ENCODE data around the gene LARP1B.
"Not testable (repeated sequence)": the region's sequence is repeated elsewhere in the genome, so short reads cannot be mapped to it uniquely, and the experiment has no call there.

Gene LARP1B

DNA sequence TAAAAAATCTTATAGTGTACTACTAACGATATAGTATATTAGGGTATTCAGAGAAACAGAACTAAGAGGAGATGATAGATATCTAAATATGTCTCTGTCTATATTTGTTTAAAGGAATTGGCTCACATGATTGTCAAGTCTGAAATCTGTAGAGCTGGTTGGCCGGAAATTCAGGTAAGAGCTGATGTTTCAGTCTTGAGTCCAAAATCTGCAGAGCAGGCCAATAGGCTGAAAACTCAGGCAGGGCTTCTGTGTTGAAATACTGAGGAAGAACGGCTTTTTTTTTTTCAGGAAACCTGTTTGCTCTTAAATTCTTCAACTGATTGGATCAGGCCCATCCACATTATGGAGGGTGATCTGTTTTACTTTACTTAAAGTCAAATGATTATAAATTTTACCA lies 194.8 kb downstream of the LARP1B start:
- H3K9ac ChIP-seq (ENCODE audit: low read length): no peak overlapping the region
- H3K9me3 ChIP-seq (ENCODE audit: control insufficient read depth, low read length): no peaks in the 10 kb centered on the region
- no peaks in the 10 kb centered on the region for H3K36me3 ChIP-seq (ENCODE audit: control insufficient read depth, insufficient read depth, low read length, severe bottlenecking)
- DNase-seq (ENCODE audit: low read depth): no peak
- no peaks in the 10 kb centered on the region for H3K27me3 ChIP-seq (replicated peaks; ENCODE audit: control insufficient read depth, insufficient read depth, low read length)
- H3K4me1 ChIP-seq (ENCODE audit: control insufficient read depth, insufficient read depth, low read length): no peaks in the 10 kb centered on the region
- no peak overlapping the region for H3K4me3 ChIP-seq (ENCODE audit: low read length)

DNA sequence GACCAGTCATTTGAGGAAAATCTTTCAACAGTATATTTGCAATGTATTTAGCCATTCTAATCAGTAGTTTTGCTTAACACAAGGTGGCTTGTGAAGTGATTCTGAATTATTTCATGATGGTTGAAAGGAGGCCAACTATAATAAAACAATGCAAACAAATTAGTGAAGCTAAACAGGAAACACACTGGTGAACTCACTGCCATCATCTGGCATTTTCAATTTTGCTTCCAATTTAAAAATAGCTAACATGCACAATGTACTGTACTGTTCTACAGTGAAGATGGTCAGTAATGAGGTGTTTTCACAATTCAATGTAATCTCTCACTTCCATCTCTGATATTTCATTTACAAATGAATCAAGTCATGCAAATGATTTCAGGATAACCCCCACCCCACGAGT lies 195.4 kb downstream of the LARP1B start:
- H3K4me1 ChIP-seq (ENCODE audit: control insufficient read depth, insufficient read depth, low read length): no peaks in the 10 kb centered on the region

GRCh38 chr4:128258166-128258565 lies 197.1 kb downstream of the LARP1B start:
- H3K4me3 ChIP-seq (ENCODE audit: low read length); H3K9ac ChIP-seq (ENCODE audit: low read length); H3K4me1 ChIP-seq (ENCODE audit: control insufficient read depth, insufficient read depth, low read length); H3K27me3 ChIP-seq (replicated peaks; ENCODE audit: control insufficient read depth, insufficient read depth, low read length); DNase-seq (ENCODE audit: low read depth); H3K36me3 ChIP-seq (ENCODE audit: control insufficient read depth, insufficient read depth, low read length, severe bottlenecking); H3K9me3 ChIP-seq (ENCODE audit: control insufficient read depth, low read length): not testable (repeated sequence)

More for the DNA sequence above, 195.4 kb downstream of the LARP1B start:
- Histone ChIP-seq H3K27me3 (replicated peaks; ENCODE audit: control insufficient read depth, insufficient read depth, low read length) (no peaks in the 10 kb centered on the region), H3K36me3 (ENCODE audit: control insufficient read depth, insufficient read depth, low read length, severe bottlenecking) (no peaks in the 10 kb centered on the region), H3K4me3 (ENCODE audit: low read length) (no peak overlapping the region), H3K9me3 (ENCODE audit: control insufficient read depth, low read length) (no peaks in the 10 kb centered on the region), H3K9ac (ENCODE audit: low read length) (no peak overlapping the region)
- peak; percentile 47 for DNase-seq (ENCODE audit: low read depth)

DNA sequence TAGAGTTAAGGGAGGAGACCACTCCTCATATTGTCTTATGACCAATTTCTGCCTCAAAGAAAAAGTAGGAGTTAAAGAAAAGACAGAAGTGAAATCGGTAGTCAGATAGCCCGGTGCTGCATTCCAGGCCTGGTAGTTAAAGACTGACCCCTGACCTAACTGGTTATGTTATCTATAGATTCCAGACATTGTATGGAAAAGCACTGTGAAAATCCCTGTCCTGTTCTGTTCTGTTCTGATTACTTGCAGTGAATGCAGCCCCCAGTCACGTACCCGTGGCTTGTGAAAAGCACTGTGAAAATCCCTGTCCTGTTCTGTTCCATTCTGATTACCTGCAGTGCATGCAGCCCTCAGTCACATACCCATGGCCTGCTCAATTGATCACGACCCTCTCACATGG lies 198.8 kb downstream of the LARP1B start:
- not testable (repeated sequence) for H3K36me3 ChIP-seq (ENCODE audit: control insufficient read depth, insufficient read depth, low read length, severe bottlenecking); H3K27me3 ChIP-seq (replicated peaks; ENCODE audit: control insufficient read depth, insufficient read depth, low read length)

More for the DNA sequence above, 198.8 kb downstream of the LARP1B start:
- H3K4me3 ChIP-seq (ENCODE audit: low read length); H3K4me1 ChIP-seq (ENCODE audit: control insufficient read depth, insufficient read depth, low read length); H3K9ac ChIP-seq (ENCODE audit: low read length); DNase-seq (ENCODE audit: low read depth); H3K9me3 ChIP-seq (ENCODE audit: control insufficient read depth, low read length): not testable (repeated sequence)
